ENCODE results near the gene BAIAP2L1. TPM values are rescaled to one million over a fixed set of nuclear protein-coding genes. Genes with fewer than 3 reads are reported as not detected.

The BAIAP2L1 gene
- total RNA-seq, 1 experiment from 2014 or later: 60.9 TPM

GRCh38 chr7:98289333-98289875, 111.5 kb downstream of the BAIAP2L1 start:
- Histone ChIP-seq H3K4me1 (peaks cover 36% of the 10 kb centered on the region), H3K4me3 (ENCODE audit: low read depth, low read length) (no peak overlapping the region), H3K36me3 (ENCODE audit: control insufficient read depth, insufficient read depth, low read length) (peaks cover 2% of the 10 kb centered on the region; the same call in 1 of the 2 replicates), H3K27me3 (replicated peaks; ENCODE audit: control insufficient read depth, insufficient read depth, low read length) (no peaks in the 10 kb centered on the region), H3K9me3 (no peaks in the 10 kb centered on the region)
- POLR2A ChIA-PET: no interaction called here
- CTCF ChIA-PET: no interaction called here
- H3K4me1 Mint-ChIP-seq (ENCODE audit: low read depth, unreplicated experiment): peaks cover 16% of the 10 kb centered on the region
- H3K27ac Mint-ChIP-seq (ENCODE audit: unreplicated experiment): no peak overlapping the region
- peaks cover 93% of the 10 kb centered on the region for H3K36me3 Mint-ChIP-seq (ENCODE audit: insufficient read depth, unreplicated experiment)
- H3K27me3 Mint-ChIP-seq (ENCODE audit: insufficient read depth, unreplicated experiment): no peaks in the 10 kb centered on the region
- no peak overlapping the region for H3K4me3 Mint-ChIP-seq (ENCODE audit: unreplicated experiment)
- no peak for DNase-seq
- intact Hi-C loops (cut with micrococcal nuclease; ENCODE audit: unreplicated experiment): no loop called here
- H3K9me3 Mint-ChIP-seq (ENCODE audit: unreplicated experiment): no peaks in the 10 kb centered on the region
- BruUV-seq (replicated peaks): no TSS peak
- TF ChIP-seq CTCF (IDR thresholded peaks at IDR 0.05; ENCODE audit: insufficient read depth in 1 of 2, low read depth in 1 of 2, low read length in 1 of 2, severe bottlenecking in 1 of 2, unreplicated experiment in 1 of 2): no peak

GRCh38 chr7:98288064-98288823, 112.6 kb downstream of the BAIAP2L1 start:
- intact Hi-C loops (cut with micrococcal nuclease; ENCODE audit: unreplicated experiment): no loop called here
- Mint-ChIP-seq H3K4me3 (ENCODE audit: unreplicated experiment) (no peak overlapping the region), H3K36me3 (ENCODE audit: insufficient read depth, unreplicated experiment) (peaks cover 91% of the 10 kb centered on the region), H3K4me1 (ENCODE audit: low read depth, unreplicated experiment) (peaks cover 19% of the 10 kb centered on the region), H3K27me3 (ENCODE audit: insufficient read depth, unreplicated experiment) (no peaks in the 10 kb centered on the region), H3K9me3 (ENCODE audit: unreplicated experiment) (no peaks in the 10 kb centered on the region), H3K27ac (ENCODE audit: unreplicated experiment) (peak overlapping the region; percentile 81)
- H3K4me1 ChIP-seq: peaks cover 48% of the 10 kb centered on the region
- no peak for TF ChIP-seq CTCF (IDR thresholded peaks at IDR 0.05; ENCODE audit: insufficient read depth in 1 of 2, low read depth in 1 of 2, low read length in 1 of 2, severe bottlenecking in 1 of 2, unreplicated experiment in 1 of 2)
- no peak for DNase-seq
- no TSS peak for BruUV-seq (replicated peaks)
- no peak overlapping the region for H3K4me3 ChIP-seq (ENCODE audit: low read depth, low read length)
- peaks cover 4% of the 10 kb centered on the region; the same call in 1 of the 2 replicates for H3K36me3 ChIP-seq (ENCODE audit: control insufficient read depth, insufficient read depth, low read length)
- POLR2A ChIA-PET: interaction anchor here (0.6 kb wide), 1 partner anchor 34 kb away, joined by 3 read pairs; no protein-coding TSS in a partner anchor
- no peaks in the 10 kb centered on the region for H3K9me3 ChIP-seq
- CTCF ChIA-PET: interaction anchor here (0.6 to 0.8 kb wide), 2 partner anchors 17 to 113 kb away, joined by 3 read pairs; partner anchors contain the start of gene BAIAP2L1
- no peaks in the 10 kb centered on the region for H3K27me3 ChIP-seq (replicated peaks; ENCODE audit: control insufficient read depth, insufficient read depth, low read length)

- H3K4me1 ChIP-seq: peaks cover 55% of the 10 kb centered on the region
- no peaks in the 10 kb centered on the region for H3K27me3 Mint-ChIP-seq (ENCODE audit: insufficient read depth, unreplicated experiment)
- H3K4me3 Mint-ChIP-seq (ENCODE audit: unreplicated experiment): peak overlapping the region; percentile 32
- intact Hi-C loops (cut with micrococcal nuclease; ENCODE audit: unreplicated experiment): no loop called here
- no peaks in the 10 kb centered on the region for H3K9me3 ChIP-seq
- no TSS peak for BruUV-seq (replicated peaks)
- H3K4me1 Mint-ChIP-seq (ENCODE audit: low read depth, unreplicated experiment): peaks cover 27% of the 10 kb centered on the region
- H3K36me3 ChIP-seq (ENCODE audit: control insufficient read depth, insufficient read depth, low read length): peaks cover 6% of the 10 kb centered on the region
- DNase-seq: peak; percentile 74 to 77
- peaks cover 91% of the 10 kb centered on the region for H3K36me3 Mint-ChIP-seq (ENCODE audit: insufficient read depth, unreplicated experiment)
- peak overlapping the region; percentile 81 for H3K27ac Mint-ChIP-seq (ENCODE audit: unreplicated experiment)
- CTCF ChIA-PET: interaction anchor here (0.6 to 0.8 kb wide), 2 partner anchors 17 to 114 kb away, joined by 3 read pairs; partner anchors contain the start of gene BAIAP2L1
- H3K27me3 ChIP-seq (replicated peaks; ENCODE audit: control insufficient read depth, insufficient read depth, low read length): no peaks in the 10 kb centered on the region
- POLR2A ChIA-PET: interaction anchor here (0.6 kb wide), 1 partner anchor 33 kb away, joined by 3 read pairs; no protein-coding TSS in a partner anchor
- TF ChIP-seq CTCF (IDR thresholded peaks at IDR 0.05; ENCODE audit: insufficient read depth in 1 of 2, low read depth in 1 of 2, low read length in 1 of 2, severe bottlenecking in 1 of 2, unreplicated experiment in 1 of 2): no peak
- no peaks in the 10 kb centered on the region for H3K9me3 Mint-ChIP-seq (ENCODE audit: unreplicated experiment)
- H3K4me3 ChIP-seq (ENCODE audit: low read depth, low read length): no peak overlapping the region
Measured at GRCh38 chr7:98287486-98287959, 113.4 kb downstream of the BAIAP2L1 start.
